NCI-H1694 (cell line): ENCODE data around the gene ENDOV.

ENCODE experiments used
- DNase-seq: peaks from one replicate; lab custom pipeline; 2025; lab: John Stamatoyannopoulos, UW

ENDOV gene

DNA sequence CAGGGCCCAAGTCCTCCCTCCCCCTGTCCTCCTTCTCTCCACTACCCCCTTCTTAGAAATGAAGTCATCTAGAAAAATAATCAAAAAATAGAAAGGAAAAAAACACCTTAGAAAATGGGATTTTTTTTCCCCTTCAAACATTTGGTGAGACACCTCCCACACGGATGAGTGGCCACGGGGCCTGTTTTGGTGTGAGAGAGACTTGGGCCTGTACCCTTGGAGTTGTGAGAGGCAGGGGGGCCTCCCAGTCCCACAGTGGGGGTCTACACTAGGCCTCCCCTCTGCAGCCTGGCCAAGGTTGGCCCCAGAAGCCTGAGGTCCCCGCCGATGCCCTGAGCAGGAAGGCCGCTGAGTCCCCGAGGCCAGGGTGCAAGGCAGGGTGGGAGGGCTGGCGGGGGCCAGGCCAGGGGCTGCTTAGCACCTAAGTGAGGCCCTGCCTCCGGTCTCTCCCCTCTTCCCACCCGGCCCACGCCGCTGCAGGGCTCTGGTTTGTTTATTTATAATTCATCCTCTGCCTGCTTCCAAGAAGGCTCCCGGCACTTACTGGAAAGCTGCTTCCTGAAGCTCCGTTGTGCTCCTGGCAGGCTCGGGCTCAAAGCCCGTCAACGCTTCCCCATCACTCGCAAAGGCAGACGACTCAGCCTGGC, 35.1 kb downstream of the ENDOV start:
- DNase-seq = no peak

GRCh38 chr17:80451104-80451775, 36.3 kb downstream of the ENDOV start:
- no peak for DNase-seq

DNA sequence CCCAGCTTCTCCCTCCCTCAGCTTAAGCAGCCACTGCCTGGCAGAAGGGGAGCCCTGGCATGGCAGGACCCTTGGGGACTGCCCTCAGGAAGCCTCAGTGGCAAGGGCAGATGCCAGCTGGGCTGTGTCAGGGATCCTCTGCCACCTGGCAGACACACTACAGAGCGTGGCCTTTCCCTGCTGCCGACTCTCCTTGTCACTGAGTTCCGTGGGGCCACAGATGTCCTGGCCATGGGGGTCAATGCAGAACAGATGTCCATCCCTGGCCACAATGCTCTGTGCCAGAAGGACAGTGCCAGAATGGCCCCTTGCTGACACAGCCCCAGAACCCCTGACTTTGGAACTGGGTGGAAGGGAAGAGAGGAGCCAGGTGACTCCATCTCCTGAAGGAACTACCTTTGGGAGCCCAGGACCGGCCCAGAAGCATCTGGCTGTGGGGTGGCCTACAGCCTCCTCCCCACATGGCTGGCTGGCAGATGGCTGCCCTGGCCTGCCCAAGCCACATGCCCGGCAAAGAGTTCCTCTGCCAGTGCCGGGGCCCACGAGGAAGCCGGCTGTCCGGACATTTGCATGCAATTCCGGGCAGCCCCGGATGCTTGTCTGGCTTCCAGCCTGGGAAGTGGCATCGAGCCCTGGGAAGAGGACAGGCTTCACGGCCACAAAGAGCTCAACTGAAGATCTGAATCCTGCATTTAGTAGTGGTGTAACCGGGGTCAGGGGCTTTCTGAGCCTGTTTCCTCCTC, 37.4 kb downstream of the ENDOV start:
- DNase-seq = no peak

DNA sequence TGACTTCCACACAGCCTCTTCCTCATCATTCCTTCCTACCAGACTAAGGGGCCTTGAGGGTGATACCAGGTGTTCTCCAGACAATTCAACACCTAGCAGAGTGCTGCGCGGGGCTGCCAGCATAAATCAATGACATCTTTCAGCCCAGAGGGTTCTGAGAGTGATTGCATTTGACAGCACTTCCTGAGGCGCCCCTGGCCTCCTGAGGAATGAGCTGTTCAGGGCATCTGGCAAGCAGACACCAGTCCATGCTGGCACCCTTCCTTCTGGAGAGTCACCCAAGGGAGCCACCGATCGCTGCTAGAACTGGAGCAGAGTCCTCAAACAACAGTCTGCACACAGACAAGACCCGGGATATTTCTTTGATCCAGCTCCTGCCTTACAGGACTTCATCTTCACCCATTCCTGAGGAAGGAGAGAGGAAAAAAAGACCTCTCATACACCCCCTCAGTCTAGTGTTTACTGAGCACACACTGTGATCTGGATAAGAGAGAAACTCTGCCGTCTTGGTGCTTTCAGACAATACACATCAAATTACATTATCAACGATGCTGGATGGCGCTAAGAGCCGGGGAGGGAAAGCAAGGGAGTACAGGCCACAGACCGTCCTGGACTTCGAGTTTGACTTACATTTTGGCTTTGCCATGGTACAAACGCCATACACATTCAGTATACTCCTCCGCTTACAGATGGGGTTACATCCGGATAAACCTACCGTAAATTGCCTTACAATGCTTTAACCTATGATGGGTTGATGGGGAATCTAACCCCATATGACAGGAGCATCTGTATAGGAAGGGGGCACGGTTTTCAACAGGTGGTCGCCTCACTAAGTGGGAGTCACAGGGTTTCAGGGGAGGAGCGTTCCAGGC, 38.4 kb downstream of the ENDOV start:
- DNase-seq = no peak

DNA sequence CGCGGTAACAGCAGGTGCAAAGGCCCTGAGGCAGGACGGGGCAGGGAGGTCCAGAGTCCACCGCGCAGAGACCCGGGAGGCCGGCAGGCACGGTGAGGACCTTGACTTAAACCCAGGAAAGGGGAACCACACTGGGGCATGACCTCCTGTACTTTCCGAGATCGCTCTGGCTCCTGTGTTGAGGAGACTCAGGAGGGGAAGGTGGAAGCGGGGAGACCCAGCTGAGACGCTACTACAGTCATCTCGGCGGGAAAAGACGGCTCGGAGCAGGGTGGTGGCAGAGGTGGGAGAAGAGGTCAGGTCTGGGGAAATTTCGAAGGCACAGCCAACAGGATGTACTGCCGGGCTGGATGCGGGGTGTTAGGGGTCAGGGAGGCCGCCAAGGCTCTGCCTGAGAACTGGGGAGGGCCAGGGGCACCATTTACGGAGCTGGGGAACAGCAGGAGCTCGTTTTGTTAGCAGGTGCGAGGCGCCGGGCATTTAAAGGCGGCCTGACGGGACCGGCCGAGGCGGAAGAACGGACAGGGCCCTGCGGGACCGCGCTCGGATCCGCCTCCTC, 39.1 kb downstream of the ENDOV start:
- no peak for DNase-seq

DNA sequence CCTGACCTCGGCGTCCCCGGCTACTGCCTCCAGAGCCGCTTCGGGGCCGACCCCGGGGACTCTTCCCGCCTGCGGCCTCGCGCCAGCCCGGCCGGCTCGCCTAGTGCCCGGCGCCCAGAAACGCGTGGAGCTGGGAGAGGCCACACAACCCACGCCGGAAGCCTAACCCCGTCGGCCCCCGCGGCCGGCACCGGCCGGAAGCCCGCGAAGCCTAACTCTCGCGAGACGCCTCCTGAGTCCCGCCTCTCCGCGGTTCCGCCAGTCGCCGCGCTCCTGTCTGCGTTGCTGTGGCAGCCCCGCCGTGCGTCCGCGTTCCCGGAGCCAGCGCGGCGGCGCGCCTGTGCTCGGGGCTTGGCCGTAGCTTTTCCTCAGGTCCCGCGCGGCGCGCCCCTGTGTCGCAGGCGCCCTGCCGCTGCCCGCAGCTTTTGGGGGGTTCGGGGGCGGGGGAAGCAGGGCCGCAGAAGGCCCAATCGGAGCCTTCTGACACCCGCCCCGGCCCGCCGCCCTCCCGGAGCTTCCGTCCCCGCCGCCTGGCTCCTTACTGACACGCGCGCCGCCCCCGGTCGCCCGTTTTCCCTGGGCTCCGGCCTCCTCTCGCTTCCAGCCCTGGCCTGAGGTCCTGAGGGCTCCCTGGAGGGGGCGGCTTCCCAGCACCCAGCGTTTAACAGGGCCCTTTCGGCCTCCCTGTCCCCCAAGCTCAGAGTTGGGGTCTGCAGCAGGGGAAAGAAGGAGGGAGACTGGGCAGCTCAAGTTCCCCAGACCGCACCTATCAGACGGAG, 39.8 kb downstream of the ENDOV start:
- peak; percentile 89 for DNase-seq

DNA sequence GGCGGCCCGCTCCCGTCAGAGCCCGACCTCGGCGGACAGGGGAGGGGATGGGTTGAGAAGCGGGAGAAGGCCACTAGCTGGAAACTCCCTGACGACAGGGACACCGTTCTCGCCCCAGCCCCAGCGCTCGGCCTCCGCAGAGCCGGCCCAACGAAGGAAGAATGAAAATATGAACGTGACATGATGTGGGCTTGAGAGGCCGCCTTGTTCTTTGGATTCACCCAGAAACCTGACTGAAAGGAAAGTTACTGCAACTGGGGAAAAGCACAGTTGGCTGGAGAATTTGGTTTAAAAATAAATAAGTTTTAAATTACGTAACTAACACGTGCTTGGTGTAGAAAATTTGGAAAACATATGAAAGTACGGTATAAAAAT, 40.4 kb downstream of the ENDOV start:
- DNase-seq = no peak

DNA sequence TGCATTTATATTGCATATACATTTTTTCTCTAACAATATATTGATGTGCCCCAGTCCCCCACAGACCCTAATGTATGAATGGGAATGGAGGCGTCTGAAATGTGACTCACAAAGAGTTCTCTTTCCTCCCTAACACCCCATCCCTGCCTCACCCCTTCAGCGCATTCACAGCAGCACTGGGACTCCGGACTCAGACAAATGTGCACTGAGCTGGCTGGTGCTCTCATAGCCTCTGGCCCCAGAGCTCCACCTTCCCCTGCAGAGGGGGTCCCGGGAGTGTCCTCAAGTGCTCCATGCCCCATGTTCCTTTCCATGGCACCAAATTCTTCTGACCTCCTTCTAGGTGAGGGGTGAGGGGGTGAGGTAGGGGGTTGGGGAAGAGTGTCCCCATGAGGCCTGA, 40.8 kb downstream of the ENDOV start:
- no peak for DNase-seq

DNA sequence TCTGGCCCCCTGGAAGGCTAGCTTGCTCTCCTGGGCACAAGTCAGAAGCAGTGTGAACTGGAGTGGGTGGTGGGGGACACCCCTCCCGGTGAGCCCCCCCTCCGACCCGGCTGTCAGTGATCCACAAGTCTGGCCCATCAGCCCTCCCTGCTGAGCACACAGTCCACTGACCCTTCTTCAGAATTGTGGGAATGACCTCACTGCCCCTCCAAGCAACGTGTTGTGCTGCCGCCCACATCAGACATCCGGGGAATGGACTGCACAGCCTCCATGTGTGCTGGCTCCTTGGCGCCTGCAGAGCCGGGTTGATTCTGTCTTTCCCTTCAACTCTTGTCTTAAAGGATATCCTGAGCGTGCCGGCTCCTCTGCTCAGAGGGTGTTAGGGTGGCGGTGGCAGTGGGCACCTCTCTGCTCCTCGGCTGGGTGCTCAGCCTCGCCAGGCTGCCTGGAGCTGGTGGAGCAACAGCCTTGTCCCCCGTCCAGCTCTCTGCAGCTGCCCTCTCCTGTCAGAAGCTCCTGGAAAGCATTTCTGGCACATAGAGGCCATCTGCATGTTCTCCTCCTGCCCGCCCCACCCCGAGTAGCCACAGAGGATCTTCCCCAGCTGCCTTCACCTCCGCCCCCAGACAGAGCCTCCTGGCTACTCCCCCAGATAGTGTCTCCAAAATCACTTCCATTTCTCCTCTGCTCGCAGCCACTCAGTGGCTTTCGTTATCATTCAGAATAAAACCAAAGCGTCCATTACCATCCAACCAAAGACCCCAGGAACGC, 41.7 kb downstream of the ENDOV start:
- DNase-seq = no peak

- DNase-seq = no peak
Observed at GRCh38 chr17:80457236-80457856, 42.4 kb downstream of the ENDOV start.

GRCh38 chr17:80458016-80458415, 43.0 kb downstream of the ENDOV start:
- DNase-seq = no peak

- DNase-seq = no peak
Observed at GRCh38 chr17:80459234-80459633, 44.3 kb downstream of the ENDOV start.

- DNase-seq = no peak
Observed at GRCh38 chr17:80460429-80460834, 45.5 kb downstream of the ENDOV start.

DNA sequence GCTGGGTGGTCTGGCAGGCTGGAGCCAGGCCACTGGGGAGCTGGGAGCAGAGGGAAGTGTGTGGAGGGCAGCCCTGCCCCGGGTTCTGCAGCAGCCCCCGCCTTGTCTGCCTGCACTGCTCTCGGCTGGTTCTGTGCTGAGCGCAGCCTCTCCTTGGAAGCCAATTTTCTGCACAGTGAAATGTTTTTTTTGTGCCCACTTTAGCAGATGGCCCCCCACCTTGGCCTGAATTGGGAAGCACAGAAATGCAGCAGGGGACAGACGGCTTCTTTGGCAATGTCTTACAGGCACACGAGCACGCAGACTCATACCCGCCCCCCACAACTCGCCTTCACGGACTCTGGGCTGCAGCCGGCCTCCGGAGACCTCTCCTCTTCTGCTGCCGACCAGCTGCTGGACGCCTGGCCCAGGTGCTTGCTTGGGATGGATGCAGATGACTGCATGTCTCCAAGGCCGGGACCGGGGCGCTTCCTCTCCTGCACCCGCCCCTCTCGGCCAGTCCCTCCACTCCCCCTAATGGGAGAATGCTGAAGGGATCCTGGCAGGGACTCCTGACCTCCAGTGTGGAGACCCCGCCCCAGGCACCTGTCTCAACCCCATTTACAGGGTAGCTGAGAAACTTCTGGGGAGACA, 46.7 kb downstream of the ENDOV start:
- no peak for DNase-seq

DNA sequence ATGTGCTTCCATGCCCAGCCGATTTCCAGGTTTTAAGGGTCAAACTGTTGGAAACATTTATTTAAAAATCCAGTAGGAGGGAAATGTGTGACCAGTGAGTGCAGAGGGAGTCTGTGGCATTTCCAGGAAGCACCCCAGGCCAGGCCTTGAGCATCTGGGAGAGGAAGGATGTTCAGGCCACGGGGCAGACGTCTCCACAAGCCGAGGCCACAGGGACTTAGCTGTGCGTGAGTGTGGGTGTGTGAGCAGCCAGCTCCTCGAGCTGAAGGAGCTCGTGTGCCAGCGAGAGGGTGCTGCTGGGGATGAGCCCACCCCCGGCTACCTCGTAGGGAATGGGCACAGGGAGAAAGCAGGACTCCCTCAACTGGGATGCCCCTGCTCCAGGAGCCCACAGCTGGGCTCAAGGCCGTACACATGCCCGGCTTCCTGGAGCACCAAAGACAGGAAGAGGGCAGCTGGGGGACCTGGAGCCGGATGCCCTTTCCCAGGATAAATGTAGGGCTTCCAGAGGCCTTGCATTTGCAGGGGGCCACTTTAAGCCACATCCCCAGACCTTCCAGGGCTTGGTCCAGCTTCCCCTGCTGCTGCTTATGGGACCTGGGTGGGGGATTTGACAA, 48.9 kb downstream of the ENDOV start:
- no peak for DNase-seq

GRCh38 chr17:80464486-80464885, 49.5 kb downstream of the ENDOV start:
- no peak for DNase-seq

DNA sequence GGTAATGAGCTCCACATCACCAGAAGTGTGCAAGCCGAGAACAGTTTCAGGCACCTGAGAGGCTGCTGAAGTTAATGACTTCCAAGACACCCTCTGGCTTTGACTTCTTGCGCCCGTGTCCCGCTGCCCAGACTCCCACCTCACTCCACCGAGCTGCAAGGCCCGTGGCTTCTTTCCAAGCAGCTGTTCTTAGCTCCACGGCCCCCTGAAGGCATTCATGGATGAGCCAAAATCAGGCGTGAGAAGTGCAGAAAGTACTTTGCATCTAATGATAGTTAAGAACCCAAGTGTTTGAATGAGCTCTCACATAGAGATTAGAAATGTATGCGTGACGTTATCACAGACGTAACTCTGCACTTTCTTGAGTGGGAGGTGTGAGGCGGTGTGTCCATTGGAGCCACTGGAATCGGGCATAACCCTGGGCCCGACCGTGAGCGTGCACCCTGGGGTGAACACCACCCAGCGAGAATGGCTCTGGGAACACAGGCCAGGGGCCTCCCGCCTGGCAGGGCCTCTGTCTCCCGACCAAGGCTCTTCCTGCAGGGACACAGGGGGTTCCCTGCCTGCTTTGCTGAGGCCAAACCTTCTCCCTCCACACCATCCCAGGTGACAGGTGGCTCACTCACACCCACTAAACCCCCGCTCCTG, 50.5 kb downstream of the ENDOV start:
- no peak for DNase-seq

DNA sequence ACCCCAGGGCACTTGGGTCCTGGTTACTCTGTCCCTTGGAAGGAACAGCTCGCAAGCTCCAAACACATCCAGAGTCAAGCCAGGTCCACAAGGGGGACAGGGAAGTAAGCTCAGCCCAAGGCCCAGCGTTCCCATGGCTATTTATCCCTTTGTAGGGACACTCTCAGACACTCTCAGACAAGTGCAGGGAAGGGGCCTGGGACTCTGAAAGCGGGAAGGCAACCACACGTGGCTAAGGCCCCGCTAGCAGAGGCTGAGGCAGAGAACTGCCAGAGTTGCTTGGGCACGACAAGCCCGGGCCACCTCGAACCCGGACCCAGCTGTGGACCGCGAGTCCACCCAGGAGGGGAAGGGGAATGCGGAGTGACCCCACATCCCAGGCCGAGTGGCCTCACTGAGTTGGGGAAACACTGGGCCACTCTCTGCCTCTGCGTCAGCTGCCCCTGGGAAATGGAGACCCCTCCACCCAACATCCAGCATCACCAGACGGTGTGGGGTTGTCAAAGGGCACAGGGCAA, 51.3 kb downstream of the ENDOV start:
- DNase-seq = no peak
